VCaP (cell line): ENCODE measurements around the gene GPX4.
"Not testable (repeated sequence)": the region's sequence is repeated elsewhere in the genome, so short reads cannot be mapped to it uniquely, and the experiment has no call there.

Experiments used
- H3K27ac ChIP-seq: fragments of 450-650 bp; 2 replicates; pipeline ENCODE4 v1.5.1; 2017
- CTCF ChIP-seq: fragments of 450-650 bp; conservative IDR thresholded peaks from 2 replicates; pipeline ENCODE4 v1.5.1; 2017; ENCODE audit warnings: mild to moderate bottlenecking, moderate library complexity

Gene GPX4

GRCh38 chr19:1112268-1113029, 8.7 kb downstream of the GPX4 start:
- peak overlapping the region; percentile 79 for H3K27ac ChIP-seq

GRCh38 chr19:1113030-1113985, 9.5 kb downstream of the GPX4 start:
- H3K27ac ChIP-seq, result peak overlapping the region; percentile 79

More at GRCh38 chr19:1112268-1113029, 8.7 kb downstream of the GPX4 start:
- no peak for TF ChIP-seq CTCF

GRCh38 chr19:1113986-1114483, 10.2 kb downstream of the GPX4 start:
- TF ChIP-seq CTCF, result no peak
- peak overlapping the region; percentile 79 for H3K27ac ChIP-seq

More at GRCh38 chr19:1113030-1113985, 9.5 kb downstream of the GPX4 start:
- peak; percentile 79 for TF ChIP-seq CTCF

- not testable (repeated sequence) for H3K27ac ChIP-seq
Observed at GRCh38 chr19:1114728-1115127, 10.9 kb downstream of the GPX4 start.

- TF ChIP-seq CTCF, result no peak
- no peak overlapping the region for H3K27ac ChIP-seq
Observed at GRCh38 chr19:1115646-1116420, 12.0 kb downstream of the GPX4 start.

- no peak for TF ChIP-seq CTCF
- H3K27ac ChIP-seq, result no peak overlapping the region
Observed at GRCh38 chr19:1116726-1117581, 13.2 kb downstream of the GPX4 start.

- H3K27ac ChIP-seq, result no peak overlapping the region
- TF ChIP-seq CTCF, result no peak
Observed at GRCh38 chr19:1117654-1118053, 13.9 kb downstream of the GPX4 start.
